OCI-LY3 (cell line): ENCODE data around the gene C22orf39.

Experiments used
- CTCF ChIP-seq: fragments of 200-600, 300-600 bp; sonication (generic); IDR thresholded peaks from 2 replicates; pipeline ENCODE4 v1.5.1; 2014; ENCODE audit warnings: antibody characterized with exemption, low read length, low read depth
- EZH2phosphoT487 ChIP-seq: fragments of 200-600 bp; shearing (Covaris generic); IDR thresholded peaks from 2 replicates; pipeline ENCODE4 v1.6.1; 2018; ENCODE audit warnings: antibody characterized with exemption, mixed run types, low read depth

DNA sequence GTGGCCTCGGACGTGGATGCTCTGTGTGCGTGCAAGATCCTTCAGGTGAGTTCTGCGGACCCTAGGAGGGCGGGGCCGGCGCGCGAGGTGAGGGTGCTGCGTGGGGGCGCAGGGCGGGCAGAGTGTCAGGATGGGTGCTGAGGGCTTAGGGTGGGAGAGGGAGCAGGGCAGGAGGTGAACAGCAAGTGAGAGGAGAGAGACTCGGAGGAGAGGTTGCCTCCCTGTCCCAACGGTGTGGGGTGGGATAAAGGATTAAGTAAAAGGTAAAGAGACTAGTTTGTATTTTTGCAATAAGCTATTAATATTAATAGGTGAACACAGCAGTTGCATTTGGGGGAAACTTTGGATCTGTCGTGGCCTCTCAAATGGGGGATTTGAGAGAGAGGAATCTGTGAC lies 32.7 kb upstream of the C22orf39 start:
- no peak for TF ChIP-seq CTCF
- TF ChIP-seq EZH2phosphoT487, result no peak
